CD4-positive, alpha-beta T cell treated with Interleukin-1 beta for 1 hour (primary cell): ENCODE results near the gene TSPAN9.

Experiments used
- DNase-seq, 2 donors: peaks; one replicate each; pipeline ENCODE4 v3.0.0-alpha.2; 2020 to 2022

Gene TSPAN9

DNA sequence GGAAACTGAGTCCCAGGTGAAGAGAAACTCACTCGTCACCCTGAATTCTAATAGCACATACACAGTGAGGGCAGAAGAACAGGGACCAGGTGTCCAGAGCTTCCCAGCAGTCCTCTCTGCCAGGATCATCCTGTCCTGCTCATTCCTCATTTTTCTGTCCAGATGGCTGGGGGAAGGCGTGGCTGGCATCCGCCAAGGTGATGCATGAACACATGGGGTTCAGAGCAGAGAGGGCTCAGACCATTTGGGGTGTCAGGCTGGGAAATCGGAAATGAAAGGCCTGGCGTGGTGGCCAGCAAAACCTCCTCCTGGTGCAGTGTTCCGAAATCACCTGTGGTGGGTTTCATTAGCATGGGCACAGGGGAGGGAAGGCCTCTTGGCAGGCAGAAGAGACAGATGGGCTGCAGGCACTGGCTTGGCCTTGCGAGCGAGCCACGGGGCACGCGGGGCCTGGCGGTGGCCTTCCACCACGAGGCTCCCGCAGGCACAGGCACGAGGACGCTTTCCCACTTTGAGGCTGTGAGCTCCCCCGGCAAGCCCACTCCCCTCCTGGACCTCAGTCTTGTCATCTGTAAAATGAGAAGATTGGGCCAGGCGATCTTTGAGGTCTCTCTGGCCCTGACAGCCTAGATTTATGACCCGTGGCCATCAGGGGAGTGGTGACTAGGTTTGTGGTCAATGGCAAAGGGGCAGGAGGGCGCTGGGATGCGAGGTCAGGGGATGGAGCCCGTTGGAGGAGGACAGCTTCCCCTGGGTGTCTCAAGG, 68.5 kb downstream of the TSPAN9 start:
- no peak for DNase-seq

DNA sequence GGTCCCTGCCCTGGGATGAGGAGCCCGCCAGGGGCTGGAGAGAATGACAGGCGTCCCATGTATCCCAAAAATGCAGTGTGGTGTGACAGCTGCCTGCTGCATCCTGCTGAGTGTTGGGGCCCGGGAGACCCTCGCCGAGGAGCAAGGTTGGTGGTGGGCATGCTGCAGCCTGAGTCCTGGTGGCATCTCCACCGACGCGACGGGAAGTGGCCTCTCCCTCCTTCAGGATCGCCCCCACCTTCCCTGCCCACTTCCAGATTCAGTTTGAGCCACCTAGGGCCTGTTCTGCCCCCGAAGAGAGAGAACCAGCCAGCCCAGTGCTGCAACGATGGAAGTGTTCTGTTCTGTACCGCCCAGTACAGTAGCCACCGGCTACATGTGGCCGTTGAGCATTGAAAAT, 70.1 kb downstream of the TSPAN9 start:
- no peak for DNase-seq

DNA sequence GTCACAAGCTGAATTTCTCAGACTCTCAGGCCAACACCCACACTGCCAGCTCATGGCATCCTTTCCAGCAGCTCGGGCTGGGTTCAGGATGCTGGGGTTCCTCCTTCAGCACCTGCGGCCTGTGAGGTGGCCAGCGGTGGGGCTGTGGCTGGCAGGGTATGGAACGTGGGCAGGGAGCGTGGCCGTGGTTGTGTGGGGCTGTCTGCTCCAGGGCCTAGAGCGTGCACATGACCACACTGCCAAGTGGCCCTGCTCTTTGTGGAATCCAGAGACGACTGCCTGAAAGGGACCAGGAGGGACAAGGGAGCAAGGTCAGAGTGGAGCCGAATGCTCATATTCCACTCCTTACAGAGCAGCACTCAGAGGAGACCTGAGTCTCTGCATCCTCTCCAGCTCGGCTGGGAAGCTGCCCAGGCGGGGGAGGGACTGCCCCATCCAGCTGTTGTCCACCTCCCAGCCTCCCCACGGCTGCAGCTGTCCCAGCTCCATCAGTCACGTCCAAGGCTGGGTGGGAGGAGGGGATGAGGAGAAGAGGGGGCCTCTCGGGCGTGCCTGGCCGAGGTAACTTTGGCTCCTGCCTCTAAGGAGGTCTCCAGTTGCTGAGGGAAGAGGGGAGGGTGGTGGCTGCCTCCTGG, 71.3 kb downstream of the TSPAN9 start:
- no peak for DNase-seq

DNA sequence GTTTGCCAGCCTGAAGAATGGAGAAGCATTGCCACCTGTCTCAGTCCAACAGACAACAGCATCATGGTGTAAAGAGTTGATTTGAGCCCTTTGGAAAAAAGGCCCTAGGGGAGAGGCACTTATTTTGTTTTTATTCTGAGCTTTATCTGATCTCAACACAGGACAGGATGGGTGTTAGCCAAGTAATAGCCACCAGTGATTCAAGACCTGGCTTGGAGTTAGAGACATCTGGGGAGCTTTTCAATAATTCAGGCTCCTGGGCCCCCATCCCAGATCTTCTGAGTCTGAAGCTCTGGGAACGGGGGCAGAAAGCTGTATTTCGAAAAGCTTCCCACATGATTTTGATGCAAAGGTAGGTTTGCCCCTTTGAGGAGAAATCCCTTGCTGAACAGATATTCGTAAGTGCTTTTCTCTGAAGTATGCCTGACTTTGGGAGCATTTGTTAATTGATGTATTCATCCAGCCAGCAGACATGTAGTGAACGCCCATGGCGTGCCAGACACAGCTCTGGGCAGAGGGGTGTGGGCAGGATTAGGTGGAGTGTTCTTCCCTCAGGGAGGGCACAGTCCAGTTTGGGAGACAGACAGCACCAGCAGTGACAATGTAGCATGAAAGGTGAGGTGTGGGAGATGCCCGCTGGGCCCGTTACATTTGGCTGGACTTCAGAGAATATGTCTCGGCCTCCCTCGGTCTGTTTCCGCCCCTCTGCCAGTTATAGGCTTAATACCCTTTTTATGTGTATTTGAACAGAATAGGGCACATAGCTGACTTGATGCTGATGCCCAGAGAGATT, 72.5 kb downstream of the TSPAN9 start:
- no peak for DNase-seq

DNA sequence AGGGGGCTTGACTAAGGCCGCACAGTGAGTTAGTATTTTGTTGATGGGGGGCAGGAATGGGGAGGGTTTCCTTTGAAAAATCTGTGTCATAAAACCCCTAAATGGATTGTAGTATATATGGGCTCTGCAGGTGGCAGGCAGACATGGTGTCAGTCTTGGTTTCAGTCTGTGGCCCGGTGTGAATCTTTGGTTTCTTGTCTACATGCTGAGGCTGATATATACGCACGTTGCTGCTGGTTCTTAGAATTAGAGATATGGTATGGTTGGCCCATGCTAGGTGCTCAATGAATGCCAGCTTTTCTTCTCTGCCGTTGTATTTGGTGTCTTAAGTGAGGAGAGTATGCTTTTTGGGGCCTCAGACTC, 73.1 kb downstream of the TSPAN9 start:
- DNase-seq = no peak

DNA sequence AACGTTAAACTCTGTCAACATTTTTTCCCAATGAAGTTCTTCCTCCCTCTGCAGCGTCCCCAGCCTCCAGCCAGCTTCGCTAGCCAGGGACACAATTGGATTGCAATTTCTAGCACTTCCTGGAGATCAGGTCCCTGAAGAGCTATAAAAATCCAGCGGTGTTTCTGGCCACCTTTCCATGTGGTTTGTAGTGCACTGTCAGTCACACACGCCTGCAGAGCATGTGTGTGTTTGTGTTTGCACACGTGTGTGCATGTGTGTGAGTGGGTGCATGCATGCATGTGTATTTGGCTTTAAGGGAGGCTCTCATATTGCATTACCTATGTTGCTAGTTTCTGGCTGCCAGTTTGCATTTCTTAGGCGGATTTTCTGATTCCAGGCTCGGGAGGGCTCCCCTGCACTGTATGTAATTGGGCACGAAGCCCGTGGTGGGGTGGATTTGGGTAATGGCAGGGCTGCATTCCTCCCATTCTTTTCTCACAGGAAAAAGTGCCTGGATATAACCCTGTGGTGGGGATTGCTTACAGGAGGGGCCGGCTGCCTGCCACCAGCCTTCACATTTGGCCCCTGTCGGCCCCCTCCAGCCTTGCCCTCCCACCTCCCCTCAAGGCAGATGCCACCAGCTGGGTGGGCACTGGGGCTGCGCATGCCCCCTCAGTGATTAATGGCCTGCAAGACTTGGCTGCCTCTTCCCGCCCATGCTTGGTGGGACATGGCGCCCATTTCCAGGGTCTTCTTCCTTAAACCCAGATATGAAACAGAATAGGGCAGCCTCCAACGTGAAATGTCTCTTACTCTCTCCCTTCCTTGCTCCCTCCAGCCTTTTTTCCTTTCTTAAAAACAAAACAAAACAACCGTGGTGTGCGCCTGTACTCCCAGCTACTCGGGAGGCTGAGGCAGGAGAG, 74.0 kb downstream of the TSPAN9 start:
- no peak for DNase-seq

DNA sequence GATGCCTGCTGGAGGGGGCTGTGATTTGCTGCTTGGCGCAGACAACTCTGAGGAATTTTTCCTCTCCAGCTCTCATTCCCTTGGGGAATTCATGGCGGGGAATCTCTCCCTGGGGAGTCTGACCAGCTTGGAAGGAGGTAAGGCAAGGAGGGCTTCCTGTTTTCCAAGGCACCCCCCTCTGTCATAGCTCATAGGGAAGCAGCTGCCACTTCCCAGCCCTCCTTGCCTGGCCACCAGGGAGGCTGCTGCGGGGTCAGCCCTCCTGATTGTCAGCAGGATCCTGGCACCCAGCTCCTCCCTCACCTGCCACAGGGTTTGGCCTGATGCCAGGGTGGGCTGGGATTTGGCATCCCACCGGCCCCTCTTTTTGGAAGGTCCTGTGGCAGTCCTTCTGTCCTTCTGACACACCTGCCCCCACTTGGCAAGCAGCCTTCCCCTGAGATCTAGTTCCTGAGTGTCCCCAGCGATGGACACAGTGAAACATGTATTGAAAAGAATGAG, 74.9 kb downstream of the TSPAN9 start:
- DNase-seq = no peak

DNA sequence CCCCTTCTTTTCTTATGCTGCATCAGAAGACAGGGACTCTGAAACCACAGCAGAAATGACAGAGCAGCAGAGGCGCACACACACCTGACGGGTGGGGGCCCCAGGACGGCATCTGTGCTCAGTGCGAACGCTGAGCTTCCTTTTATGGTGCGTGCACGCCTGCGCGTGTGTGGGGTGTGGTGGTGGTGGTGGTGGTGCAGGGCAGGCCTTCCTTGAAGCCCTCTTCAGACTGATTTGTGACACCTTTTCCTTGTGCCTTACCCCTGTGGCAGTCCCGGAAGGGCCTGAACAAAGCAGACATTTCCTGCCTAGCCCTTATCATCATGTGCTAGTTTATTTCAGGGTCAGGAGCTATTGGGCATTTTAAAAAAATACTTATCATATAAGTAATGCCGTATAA, 75.7 kb downstream of the TSPAN9 start:
- no peak for DNase-seq

DNA sequence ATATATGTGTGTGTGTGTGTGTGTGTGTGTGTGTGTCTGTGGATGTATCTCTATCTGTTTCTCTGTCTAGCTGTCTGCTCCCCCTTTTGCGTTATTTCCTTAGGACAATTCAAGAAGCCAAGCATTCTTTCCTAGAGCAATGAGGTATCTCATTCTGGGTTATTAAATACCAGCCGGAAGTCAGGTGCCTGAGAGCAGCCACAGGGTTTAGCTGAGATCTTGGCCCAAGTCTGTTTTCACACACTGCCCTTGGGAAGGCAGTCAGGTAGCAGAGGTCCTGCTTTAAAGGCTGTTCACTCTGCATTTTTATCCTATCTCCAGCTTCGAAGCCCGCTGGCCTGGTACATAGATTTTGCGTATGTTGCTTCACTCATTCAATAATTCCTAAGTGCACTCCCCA, 76.8 kb downstream of the TSPAN9 start:
- DNase-seq = no peak

DNA sequence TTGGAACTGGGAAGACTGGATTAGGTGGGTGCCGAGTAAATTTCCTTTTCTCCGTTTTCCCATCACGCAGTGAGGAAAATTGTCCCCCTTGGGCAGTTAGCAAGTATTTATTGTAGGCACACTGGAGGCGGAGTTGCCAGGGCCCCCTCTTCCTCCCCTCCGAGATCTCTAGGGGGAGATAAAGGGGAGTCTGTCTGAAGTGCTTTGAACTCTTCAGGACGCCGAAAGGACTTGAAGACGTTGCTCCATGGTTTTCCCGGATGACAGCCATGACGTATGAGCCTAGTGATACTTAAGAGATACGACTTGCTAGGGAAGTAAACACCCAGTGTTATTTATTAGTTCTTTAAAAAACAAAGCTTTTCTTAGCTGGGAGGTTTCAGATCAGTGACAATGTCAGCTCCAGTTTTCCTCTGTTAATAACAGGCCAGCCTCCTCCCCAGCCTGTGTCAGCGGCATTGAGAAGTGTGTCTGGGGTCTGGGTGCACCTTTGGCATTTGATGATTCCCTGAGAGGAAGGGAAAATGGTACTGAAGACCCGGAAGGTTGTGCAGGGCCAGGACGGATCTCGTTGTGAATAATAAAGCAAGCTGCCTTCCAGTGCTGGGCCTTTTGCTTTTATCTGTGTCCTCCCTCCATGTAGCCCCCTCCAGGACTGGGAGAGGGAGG, 78.7 kb downstream of the TSPAN9 start:
- DNase-seq = no peak

DNA sequence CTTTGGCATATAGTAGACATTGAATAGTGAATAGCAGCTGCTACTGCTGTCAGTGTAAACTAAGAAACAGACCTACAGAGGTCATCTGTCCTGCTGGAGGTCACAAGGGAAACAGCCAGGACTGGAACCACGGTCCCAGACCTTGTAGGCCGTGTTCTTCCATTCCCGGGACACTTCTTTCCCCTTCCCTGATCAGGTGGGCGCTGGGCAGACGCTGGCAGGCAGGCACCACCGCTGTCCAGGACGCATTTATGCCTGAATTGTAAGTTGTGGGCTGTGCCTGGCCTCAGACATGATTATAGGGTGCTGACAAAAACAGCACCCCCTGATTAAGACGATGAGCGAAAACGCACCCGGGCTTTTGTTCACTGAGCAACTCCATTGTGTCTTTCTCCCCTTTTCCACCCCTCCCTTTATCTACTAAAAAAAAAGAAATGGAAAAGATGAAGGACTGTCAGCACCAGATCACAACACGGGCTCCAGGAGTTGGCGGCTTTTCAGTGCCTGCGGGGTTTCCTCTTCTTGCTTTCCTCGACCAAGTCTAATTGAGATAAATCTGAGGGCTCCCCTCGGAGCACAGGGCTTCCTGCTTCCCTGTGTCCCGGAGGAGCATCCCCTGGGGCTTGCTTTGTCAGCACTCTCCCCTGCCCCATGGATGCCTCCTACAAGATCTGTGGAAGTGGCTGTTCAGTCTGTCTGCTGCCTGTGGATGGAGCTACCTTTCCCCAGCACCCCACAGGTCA, 80.6 kb downstream of the TSPAN9 start:
- DNase-seq = no peak

DNA sequence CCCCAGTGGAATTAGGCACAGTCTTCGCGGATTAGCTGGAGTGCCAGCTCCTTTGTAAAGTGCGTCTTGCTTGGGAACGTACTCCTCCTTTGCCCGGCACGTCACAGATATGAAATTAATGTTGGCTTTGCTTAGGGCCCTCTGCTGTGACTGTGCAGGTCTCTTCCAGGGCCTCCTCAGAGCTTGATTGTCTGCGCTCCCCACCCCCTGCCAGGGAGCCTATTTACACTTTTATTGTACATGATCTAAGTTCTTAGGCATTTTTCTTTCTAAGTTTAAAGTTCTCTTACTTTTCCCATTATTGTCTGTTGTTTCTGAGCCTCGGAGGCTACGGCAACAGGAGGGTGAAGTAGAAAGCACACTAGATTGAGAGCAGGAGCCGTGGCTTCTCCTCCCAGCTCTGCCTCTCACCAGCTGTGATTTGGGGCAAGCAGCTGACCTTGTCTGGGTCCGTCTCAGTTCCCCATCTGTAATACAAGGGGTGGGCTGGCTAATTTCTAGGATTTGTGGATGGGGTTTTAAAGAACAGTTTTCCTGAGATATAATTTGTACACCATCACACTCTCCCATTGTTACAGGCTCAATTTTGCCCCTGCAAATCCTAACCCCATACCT, 81.8 kb downstream of the TSPAN9 start:
- no peak for DNase-seq

DNA sequence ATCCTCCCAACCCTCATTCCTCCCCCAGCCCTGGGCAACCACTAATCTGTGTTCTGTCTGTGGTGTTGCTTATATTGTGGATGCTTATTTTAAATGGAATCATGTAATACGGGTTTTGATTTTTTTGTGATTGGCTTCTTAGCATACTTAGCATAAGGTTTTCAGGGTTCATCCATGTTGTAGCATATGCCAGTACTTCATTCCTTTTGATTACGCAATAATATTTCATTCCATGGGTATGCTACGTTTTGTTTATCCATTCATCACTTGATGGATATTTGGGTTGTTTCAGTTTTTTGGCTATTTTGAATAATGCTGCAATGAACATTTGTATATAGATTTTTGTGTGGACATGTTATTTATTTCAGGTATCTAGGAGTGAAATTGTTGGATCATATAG, 82.9 kb downstream of the TSPAN9 start:
- no peak for DNase-seq

DNA sequence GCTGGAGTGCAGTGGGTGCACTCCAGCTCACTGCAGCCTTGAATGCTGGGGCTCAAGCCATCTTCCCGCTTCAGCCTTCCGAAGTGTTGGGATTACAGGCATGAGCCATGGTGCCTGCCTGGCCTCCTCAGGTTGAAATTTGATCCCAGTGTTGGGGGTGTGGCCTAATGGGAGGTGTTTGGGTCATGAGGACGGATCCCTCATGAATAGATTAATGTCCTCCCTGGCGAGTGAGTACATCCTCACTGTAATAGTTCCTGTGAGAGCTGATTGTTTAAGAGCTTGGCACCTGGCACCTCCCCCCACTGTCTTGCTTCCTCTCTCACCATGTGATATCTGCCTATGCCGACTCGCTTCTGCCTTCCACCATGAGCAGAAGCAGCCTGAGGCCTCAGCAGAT, 84.7 kb downstream of the TSPAN9 start:
- DNase-seq = no peak

DNA sequence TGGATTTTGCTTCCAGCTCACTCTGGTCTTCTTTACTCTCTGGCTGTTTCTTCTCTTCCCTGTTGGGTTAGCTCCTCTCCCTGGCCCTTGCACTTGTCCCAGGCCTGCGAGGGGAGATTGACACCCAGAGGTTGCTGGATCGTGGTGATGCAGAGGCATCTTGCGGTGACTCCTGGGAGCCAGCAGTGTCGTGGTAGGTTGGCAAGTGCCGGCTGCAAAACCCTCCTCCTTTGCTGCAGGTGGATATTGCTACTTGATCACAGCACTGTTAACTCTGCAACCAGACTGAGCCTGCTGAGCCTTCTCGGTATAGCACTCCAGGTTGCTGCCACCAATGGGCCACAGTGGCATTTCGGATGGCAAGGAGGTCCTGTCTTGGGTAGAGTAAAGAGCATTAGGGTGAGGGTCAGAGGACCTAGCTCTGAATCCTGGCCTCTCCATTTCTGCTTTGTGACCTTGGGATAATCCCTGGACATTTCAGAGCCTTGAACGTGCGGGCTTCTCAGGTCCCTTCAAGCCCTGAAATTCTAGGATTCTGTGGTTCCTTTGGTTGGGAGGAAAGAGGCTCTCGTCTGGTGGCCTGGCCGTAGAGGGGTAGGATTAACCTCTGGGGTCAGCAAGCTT, 87.4 kb downstream of the TSPAN9 start:
- DNase-seq = no peak

DNA sequence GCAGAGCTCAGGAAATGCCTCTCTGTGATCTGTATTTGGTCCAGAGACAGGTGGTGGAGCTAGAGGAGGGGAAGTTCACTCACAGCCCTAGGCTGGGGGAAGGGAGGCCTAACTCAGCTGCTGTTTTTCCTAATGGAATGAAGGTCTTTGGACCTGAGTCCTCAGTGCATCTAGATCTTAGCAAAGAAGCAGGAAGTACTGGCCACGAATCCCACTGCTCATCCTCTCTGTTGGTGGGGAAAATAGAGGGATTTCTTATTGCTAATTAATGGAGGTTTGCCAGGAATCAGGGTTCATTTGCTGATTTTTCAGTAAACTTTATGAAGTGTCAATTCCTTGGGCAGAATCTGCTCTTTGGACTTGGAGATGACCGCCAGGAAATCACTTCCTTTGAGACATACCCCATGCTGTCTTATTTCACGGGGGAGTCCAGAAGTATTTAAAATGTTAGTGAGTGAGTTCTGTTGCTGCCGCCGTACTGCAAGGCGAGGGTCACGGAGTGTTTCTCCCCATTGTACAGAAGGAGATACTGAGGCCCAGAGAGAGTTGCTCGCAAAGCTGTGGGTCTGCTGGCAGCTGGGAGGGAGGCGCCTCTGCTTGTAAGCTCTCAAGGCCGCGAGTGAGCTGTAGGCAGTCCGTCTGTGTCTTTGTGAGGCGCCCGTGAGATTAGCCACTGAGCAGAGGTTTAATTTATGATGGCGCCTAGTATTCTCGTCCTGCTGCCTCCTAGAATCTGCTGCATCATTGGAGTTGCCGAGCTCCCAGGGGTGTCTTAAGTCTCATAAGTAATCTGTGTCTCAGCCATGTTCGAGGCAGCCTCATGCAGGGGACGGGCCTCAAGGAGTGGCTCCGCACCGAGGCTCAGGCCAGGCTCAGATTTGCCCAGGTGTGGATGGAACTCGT, 88.2 kb downstream of the TSPAN9 start:
- DNase-seq = no peak

DNA sequence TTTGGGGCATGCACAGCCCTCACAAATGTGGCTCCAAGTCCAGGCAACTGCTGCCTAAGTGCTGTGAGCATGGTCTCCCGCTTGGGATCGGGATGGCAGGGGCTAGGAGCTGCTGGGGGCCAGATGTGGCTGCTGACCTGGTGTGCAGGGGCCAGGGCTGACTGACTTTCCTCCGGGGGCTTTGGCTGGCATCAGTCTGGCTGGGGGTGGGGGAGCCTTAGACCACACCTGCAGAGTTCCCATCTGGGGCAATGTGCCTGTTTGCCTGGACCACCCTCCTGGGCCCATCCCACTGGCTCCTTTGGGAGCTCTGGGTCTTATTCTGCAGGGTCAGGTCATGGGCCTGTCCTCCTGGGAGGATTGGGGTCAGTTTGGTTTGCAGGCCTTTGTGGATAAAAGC, 90.5 kb downstream of the TSPAN9 start:
- DNase-seq = no peak

DNA sequence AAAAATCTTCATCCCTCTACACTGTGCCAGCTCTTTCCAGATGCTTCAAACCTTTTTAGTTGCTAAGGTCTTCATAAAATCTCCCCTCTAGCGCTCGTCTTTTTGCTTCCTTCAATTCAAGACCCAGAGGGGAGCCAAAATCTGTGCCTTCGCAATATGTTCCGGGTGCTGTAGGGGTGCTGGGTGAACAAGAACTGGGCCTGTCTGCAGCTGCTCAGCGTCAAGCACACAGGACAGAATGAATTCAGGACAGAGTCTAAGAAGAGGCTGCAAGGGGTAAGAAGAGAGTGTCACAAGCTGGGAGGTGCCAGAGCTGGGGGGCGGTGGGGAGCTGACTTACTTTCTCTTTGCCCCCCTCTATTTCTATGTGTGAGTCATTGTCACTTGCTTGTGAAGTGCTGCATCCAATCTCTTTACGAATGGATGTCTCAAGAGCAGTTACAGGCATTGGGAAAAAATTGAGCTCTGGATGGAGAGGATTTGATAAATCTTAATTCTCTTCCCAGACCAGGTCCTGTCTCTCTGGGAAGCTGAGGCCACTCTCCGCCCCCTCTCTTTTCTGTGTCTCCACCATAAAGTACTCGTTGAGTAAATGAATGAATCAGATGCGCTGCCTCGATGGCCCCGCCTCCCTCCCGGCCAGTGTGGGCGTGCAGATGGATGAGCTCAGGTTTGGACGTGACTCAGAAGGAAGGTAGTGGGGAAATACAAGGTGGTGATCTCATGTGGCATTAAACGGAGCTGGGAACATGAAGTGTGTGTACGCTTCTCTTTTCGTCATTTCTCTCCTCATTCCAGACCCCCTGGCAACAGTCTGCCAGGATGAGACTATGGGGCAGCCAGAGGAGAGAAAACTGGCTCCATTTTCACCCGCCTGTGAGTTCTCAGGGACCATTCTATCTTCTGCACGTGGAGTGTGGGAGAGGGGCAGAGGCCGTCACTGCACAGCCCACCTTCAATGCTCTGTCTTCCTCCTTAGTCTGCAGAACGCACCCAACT, 91.3 kb downstream of the TSPAN9 start:
- no peak for DNase-seq
